ENCODE measurements around the gene SNED1.
"Not testable (repeated sequence)": the region's sequence is repeated elsewhere in the genome, so short reads cannot be mapped to it uniquely, and the experiment has no call there.

The SNED1 gene

DNA sequence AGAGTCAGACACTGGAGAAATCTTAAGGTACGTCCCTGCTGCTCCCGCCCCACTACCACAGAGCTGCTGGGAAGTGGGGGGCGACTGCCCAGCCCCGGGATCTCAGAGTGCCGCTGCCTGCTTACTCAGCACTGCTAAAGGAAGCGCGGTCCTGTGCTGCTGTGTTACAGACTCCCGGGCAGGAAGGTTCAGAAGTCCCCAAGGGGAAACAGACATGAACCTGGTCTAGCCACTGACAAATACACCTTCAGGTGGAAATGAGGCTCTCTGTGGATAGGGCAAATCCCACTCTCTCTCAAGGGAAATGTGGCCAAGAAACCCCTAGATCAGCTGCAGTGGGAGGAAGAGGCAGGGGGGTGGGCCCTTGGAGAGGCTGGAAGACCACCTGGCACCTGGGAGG is 90.0 kb downstream of the SNED1 start:
- no peak for DNase-seq

DNA sequence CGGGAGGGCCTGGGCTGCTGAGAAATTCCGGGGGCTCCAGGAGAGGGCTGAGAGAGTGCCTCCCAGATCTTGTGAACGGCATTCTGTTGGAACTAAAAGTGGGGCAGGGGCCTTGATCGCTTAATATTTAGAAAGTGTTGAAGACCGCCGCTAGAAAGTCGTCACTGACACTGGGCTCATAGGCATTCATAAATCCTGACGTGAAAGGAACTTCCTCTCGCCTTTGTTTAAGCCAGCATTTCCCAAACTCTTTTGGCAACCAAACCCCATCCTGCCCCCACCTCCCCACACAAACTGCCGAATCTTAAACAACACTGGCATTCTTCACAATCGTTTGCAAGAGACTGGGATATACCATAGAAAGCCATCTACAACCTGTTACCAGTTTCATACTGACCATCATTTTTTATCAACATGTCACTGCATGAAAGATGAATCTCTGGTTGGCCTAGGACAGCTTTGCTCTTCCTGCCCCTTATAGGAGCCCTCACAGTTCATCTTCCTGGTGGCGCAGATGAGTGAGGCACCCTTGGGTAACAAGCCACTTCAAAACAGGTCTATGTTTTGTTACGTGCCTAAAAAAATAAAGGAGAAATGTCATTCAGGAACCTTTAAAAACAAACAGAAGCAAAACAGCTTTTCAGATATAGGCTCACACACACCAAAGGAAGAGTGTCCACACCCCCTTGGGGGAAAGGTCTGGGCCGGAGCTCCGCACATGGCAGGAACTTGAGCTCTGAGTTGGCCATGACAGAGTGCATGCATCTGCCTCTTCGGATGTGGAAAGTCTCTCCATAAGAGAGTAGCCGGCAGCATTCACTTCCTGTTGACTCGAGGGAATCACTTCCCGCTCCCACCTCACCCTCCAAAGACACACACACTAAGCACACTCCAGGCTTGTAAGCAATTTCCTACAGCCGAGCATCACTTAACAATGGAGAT is 90.6 kb downstream of the SNED1 start:
- DNase-seq, result no peak

DNA sequence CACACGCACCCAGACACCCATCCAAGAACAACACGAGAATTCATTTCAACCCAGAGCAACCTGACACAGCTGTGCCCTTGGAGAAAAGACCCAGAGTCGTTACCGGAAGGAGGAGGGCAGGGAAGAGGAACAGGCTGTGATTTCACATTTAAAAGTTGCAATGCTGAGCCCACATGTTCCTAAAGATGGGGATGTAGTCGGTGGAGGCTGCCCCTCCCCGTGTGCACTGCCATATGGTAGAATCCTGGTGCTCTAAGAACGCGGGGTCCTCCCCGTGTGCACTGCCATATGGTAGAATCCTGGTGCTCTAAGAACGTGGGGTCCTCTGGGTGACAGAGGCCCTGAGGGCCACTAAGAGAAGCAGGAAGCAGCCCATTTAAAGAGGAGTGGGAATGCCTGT is 92.8 kb downstream of the SNED1 start:
- no peak for DNase-seq

DNA sequence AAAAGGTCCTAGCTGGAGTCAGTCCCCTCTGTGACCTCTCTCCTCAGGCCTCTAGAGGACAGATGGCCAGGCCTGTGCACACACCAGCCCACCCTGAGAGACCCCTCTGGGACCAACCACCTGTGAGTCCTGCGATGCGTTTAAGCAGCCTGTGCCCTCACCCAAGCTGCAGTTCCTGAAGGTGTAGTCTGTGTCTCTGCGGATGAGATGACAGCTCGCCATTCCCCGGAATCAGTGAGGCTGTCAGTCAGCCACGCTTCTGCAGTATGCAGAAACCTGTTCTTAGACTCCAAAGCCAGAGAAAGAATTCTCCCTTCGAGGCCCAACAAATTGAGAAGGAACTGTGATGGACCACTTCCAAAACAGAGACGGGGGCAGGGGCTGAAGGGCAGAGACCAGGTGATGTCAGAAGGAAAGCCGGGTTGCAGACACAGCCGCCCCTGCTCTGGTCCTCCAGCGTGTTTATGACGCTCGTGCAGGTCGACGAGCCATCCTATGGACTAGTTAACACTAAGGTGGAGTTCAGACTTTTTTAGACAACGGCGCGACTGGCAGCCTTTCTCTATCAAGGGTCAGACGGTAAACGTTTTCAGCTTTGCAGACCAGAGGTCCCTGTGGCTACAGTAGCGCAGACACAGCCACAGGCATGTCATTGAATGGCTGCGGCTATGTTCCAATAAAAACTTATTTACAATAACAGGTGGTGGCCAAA is 93.5 kb downstream of the SNED1 start:
- no peak for DNase-seq

DNA sequence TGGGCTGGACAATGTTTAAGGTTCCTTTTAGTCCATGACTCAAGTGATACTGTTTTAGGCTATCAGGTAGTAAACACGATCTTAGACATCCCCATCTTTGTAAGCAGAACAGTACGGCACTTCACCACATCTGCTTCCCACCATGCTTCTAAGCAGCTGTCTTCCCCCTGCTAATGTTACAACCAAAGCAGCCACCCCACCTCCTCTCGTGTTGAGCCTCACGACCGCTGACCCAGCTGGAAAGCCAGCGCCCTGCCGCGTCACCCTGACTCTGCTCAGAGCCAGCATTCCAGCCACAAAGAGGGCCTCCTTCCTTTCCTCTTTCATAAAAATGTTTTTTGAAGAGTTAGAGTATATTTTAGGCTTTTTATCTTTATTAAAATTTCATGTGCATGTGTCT is 94.3 kb downstream of the SNED1 start:
- no peak for DNase-seq

DNA sequence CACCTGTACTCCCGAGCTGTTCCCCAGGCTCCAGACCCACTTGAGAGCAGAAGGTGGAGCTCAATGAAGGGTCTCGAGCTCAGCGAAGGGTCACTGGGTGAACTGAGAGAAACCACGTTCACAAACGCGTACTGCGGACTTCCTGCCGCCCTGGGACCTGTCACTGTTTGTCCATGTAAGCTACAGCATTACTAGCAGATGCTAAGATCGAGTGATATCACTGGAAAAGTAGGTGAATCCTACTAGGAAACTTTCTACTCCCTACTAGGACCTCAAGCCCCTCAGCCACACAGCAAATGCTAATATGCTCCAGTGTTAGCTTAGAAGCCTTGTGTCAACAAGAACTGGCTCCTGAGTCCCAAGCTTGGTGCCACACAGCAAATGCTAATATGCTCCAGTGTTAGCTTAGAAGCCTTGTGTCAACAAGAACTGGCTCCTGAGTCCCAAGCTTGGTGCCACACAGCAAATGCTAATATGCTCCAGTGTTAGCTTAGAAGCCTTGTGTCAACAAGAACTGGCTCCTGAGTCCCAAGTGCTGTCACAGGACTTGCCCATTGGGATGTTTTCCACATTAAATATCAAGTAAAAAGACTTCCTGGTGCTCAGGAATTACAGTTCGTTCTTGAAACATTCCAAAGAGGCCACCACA is 94.8 kb downstream of the SNED1 start:
- DNase-seq, result not testable (repeated sequence)

DNA sequence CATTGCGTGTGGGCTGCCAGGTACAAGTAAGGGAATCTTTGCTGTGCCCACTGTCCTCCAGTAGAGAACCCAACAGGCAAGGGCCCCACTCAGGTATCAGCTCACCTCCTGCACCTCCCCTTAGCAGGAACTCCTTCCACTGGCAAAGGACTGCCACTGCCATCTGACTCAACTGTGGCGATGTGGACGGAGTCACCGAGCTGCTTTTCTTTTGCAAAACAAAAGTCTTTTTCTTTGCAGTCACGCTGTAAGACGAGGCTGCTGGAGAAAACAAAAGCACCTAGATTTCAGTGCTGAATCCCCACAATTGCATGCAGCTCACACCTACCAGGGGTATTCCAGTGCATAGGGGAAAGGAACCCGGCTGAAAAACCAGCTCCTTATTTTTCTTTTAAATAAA is 95.8 kb downstream of the SNED1 start:
- no peak for DNase-seq

DNA sequence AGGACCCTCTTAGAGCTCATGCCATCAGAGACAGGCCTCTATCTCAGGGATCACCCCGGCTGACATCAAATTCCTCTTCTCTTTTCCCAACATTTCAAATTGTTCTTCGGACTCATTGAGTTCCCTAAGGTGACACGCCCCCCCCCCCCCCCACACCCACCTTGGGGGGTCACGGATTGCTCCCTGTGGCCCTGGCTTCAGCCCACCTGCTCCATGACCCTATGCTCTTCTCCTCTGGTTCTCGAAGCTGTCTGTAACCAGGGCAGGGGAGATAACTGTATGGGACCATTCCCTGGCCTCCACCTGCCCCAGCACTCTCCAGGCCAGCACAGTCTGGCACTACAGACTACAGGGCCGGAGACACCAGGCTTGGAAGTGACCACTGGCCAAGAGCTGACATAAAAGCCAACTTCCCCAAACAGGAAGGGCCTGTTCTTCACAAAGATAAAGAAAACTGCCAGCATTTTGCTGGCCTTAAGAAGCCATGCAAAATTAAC is 96.6 kb downstream of the SNED1 start:
- DNase-seq, result no peak

DNA sequence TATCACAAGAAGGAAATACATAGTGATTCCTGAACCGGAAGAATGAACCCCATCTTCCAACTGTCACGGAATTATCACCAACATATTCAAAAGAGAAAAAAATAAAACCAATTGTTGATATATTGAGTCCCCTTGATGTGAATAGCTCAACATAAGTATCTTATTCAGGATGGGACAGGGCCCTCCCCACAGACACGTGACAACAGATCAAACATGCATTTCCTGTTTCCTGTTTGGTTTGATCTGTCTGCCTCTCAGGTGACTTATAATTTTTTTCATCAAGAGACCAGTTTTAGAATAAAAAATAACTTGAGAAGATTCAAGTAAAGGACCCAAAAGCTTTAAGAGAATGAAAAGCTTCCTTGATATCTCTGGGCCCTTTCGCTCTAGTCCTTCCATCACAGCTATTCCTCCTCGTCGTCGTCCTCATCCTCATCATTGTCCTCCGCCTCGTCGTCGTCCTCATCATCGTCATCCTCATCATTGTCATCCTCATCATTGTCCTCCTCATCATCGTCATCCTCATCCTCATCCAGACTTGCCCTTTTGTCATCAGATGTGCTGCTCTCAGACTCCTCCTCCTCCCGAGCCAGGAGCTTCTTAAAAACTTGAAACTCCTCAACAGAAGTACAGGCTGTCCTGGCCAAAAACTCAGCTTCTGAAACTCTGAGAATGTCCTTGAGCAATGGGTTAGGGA is 97.3 kb downstream of the SNED1 start:
- peak; percentile 39 for DNase-seq

DNA sequence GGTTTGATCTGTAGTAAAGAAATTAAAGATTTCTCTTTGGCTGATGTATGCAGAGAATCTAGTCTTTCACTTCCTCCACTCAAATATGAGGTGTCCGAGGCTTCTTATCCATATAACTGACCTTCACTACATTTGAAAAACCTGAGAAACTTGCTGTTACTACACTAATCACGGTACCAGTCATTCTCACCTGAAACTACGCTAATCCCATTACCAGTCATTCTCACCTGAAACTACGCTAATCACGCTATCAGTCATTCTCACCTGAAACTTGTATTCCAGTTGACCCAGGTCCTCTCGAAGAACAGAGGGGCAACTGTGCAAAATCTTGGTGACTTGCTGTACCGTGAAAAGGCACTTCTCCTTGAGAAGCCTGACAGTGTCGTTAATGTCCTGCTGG is 98.6 kb downstream of the SNED1 start:
- peak; percentile 28 for DNase-seq

DNA sequence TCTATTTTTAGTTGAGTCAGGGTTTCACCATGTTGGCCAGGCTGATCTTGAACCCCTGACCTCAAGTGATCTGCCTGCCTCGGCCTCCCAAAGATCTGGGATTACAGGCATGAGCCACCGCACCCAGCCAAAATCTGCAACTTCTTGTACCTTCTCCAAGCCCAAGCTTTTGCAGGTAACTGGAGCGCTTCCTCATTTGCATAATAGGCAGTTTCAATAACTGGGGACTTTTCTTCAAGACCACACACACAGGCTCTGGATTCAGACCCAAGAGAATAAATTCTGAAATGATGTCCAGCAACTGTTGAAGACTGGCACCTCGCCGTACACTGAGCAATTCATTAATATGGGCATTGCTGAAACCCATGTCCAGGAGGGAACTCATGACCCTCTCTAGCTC is 100.8 kb downstream of the SNED1 start:
- no peak for DNase-seq

DNA sequence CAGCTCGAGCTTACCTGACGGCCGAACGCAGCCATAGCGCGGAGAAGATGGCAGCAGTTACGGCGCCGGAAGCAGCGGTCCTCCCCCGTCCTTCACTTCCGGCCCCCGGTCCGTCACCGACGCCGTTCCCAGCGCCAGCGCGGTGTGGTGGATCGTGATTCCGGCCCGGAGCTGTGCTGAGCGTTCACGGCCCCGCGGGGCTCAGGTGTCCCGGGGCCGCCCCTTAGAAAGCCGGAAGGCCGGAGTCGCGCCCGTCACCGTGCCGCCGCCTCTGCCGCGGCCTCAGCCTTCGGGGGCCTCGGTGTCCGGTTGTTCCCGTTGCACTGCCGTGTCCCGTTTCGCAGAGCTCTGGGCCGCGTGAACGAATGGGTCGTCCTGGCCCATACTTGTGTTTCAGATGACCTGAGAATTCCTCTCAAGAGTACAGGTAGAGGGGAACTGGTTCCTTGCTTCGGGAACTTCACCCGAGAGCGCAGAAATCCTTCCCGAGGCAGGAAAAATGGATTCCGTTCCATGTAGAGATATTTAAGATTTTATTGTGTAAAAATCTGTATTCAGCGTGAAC is 103.9 kb downstream of the SNED1 start, which contains the start of gene MTERF4:
Gene MTERF4, minus strand, starts transcription at position 49 of the 565 bp plus-strand sequence. Its CDS starts 14 bp downstream, at position 35.
- peak; percentile 93 for DNase-seq

DNA sequence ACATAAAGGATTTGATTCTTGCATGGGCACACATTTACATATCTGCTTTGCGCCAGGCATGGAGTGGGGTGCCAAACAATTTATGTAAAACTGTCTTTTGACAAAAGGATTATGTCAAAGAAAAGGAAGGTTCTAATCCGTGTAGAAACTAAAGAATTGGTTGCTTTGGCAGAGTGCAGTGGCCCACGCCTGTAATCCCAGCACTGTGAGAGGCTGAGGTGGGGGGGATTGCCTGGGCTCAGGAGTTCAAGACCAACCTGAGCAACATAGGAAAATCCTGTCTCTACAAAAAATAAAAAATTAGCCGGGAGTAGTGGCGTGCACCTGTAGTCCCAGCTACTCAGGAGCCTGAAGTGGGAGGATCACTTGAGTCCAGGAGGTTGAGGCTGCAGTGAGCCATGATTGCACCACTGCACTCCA is 104.8 kb downstream of the SNED1 start:
- DNase-seq, result no peak

DNA sequence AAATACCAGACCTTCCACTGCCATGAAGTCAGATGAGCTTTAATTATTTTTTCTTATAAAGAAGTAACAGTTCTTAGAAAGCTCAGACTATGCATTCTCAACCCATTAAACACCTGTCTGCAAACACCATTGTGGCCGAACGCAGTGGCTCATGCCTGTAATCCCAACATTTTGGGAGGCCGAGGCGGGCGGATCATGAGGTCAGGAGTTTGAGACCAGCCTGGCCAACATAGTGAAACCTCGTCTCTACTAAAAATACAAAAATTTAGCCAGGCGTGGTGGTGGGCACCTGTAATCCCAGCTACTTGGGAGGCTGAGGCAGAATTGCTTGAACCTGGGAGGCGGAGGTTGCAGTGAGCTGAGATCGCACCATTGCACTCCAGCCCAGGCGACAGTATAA is 106.2 kb downstream of the SNED1 start:
- DNase-seq, result not testable (repeated sequence)

DNA sequence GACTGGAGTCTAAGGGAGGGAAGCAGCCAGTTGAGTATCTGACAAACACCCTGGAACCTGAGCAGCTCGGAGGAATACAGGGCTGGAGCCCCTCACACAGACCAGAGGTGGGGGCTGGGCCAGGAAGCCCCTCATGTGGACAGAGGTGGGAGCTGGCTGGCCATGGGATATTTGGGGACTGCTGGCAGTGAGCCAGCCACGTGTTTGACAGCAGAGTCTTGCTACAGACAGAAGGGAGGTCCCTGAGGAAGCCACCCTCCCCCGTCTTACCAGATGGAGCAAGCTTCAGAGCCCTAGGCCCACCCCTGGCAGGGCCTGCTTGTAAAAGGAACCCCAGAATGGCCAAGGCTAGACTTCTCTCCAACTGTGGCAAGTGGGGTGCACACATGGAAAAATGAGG is 107.2 kb downstream of the SNED1 start:
- no peak for DNase-seq

DNA sequence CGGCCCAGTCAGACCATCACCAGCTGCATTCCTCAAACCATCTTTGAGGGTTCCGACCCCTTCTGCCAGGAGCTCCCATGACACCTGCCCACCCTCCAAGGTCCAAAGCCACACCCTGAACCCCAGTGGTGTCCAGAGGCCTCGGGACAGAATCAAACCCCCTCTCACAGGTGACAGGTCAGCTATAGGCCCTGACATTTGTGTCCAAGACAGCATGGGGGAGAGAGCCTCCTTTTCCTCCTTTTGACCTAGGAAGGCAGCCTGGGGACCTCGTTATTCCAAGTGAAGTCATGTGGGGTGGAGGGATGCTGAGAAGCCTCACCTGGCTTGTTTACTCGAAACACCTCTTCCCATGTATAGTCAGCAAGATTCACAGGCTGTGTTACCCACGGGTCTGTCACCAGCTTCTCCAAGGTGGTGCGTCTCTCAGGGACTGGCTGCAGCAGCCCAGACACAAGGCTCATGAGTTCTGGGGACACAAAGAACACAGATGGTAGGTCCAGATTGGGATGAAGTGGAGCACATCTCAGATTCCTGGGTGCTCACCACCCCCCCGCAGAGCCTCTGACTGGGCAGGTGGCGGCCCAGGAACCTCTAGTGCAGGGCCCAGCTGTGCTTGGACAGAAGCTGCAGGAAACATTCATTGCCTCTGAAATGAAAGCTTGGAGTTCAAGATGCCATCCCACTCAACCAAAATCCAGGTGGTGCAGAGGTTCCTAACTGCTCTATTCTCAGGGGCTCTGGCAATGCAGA is 108.8 kb downstream of the SNED1 start:
- no peak for DNase-seq

DNA sequence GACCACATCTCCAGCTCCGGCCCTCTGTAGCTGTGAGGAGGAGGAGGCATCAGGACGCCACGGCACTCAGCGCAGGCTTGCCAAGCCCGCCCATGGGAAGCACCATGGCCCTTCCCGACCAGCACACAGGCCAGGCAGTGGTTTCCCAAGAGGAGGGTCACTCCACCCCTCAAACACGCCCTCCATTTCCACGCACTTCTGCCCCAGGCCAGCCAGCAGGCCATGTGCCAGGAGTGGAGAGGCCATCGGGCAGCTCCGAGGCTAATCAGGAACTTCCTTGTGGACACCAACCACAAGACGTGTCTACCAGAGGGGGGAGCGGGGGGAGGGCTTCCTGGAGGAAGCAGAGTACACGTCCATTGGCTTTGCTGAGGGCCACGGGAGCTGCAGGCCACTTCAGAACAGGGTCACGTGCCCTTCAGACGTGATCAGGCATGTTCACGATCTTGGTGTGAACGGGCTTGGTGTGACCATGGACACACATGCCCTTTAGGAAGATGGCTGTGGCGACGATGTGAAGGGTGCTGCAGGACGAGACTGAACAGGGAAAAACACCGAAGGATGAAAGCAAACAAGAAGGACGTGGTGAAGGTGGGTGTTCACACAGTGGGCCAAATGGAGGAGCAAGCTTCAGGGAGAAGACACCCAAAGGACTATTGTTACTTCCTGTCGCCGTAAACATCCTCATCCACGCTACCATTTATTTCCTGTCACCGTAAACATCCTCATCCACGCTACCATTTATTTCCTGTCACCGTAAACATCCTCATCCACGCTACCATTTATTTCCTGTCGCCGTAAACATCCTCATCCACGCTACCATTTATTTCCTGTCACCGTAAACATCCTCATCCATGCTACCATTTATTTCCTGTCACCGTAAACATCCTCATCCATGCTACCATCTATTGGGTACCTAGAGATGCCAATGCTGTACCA is 110.1 kb downstream of the SNED1 start:
- no peak for DNase-seq

DNA sequence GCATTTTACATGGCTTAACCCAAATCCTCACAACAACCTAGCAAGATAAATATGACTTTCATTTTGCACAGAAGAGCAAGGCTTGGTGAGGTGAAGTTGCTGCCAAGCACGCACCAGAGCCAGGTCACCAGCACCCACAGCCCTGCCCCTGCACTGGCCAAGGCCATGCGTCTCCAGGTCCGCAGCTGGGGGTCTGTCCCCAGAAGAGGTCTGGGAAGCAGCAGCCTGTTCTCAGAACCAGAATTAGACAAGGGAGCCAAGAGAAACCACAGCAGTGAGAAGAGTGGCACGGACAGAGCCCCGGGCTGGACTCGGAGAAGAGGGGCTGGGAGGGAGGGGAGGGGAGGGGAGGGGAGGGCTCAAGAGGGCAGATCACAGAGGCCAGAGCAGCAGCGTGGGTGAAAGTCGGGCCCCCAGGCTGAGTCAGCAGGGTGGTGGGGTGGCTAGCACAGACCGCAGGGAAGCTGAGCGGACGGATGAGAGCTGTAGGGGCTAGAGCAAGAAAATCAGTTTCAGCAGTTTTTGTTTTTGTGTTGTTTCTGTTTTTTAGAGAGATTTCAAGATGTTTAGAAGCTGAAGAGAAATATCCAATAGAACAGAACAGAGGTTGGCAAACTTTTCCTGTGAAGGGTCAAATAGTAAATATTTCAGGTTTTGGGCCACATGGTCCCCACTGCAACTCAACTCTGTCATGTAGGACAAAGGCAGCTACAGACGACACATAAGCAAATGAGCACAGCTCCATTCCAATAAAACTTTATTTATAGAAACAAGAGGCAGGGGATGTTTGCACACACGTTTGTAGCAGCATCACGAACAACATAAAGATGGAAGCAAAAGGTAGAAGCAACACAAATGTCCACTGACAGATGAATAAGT is 111.0 kb downstream of the SNED1 start:
- peak; percentile 48 for DNase-seq

DNA sequence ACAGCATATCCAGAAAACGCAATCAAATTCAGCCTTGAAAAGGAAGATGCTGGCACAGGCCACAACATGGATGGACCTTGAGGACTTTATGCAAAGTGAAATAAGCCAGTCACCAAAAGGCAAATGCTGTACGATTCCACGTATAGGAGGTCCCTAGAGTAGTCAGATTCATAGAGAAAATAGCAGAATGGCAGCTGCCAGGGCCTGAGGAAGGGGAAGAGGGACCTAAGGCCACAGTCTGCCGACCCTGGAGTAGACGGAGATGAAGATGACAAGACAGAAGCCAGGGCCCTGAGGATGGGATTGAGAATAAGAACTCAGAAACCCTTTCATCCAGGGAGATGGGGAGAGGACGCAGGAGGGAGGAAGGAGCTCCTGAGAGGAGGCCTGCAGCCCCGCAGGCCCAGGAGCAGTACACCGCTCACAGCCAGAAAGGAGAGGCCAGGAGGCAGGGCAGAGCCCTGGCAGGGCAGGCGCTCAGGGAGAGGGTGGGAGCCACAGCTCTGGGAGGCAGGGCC is 111.7 kb downstream of the SNED1 start:
- no peak for DNase-seq
